Activated T-helper 1 cell treated with anti-CD3 and anti-CD28 coated beads, Interleukin-12 subunit alpha, Interleukin-12 subunit beta, Interleukin-2, Interleukin-4 antibody, amounts not matched to agents 30 ng/mL and 10 ng/mL and 1 ng/mL, durations not matched to agents 14 hours and 24 hours and 36 hours (primary cell): ENCODE data around the gene SIKE1. TPM values are rescaled to one million over a fixed set of nuclear protein-coding genes. Genes with fewer than 3 reads are reported as not detected.
"Not testable (repeated sequence)": the region's sequence is repeated elsewhere in the genome, so short reads cannot be mapped to it uniquely, and the experiment has no call there.

ENCODE experiments used
- DNase-seq: peaks from one replicate; pipeline ENCODE4 v3.0.0; 2021; ENCODE audit warnings: low spot score
- H3K27ac Mint-ChIP-seq: one replicate; pipeline ENCODE4 v1.8.0; 2021; ENCODE audit warnings: mild to moderate bottlenecking, mixed read lengths
- H3K27me3 Mint-ChIP-seq: one replicate; pipeline ENCODE4 v1.8.0; 2022; ENCODE audit warnings: mild to moderate bottlenecking, moderate library complexity, mixed read lengths; ENCODE audit not compliant: insufficient read depth
- H3K36me3 Mint-ChIP-seq: one replicate; pipeline ENCODE4 v1.8.0; 2021; ENCODE audit warnings: low read depth, mixed read lengths
- H3K4me1 Mint-ChIP-seq: one replicate; pipeline ENCODE4 v1.8.0; 2021; ENCODE audit warnings: low read depth, mixed read lengths
- H3K4me3 Mint-ChIP-seq: one replicate; pipeline ENCODE4 v1.8.0; 2021; ENCODE audit warnings: mild to moderate bottlenecking, moderate library complexity, mixed read lengths
- H3K9me3 Mint-ChIP-seq: one replicate; pipeline ENCODE4 v1.8.0; 2021; ENCODE audit warnings: mixed read lengths
- intact Hi-C: fragments of 100-400 bp; cut with micrococcal nuclease; formaldehyde crosslinking; loops from one replicate; pipeline ENCODE4 v1.15.1; 2024
- total RNA-seq: library from RNA; stranded (reverse); gene quantifications from 2 replicates; pipeline ENCODE4 v1.2.3, GENCODE V29; 2022

The SIKE1 gene
- total RNA-seq = 59.4 and 65.0 TPM in 2 replicates

- Mint-ChIP-seq H3K27ac (peak within 1 kb of the TSS; percentile 96), H3K36me3 (peaks cover 30% of the 10 kb centered on the region), H3K9me3 (no peaks in the 10 kb centered on the region), H3K27me3 (peaks cover 4% of the 10 kb centered on the region), H3K4me3 (peak within 1 kb of the TSS; percentile 100), H3K4me1 (peaks cover 34% of the 10 kb centered on the region)
- peak; percentile 92 for DNase-seq
- intact Hi-C loops = loop anchor here (1.0 to 5.0 kb wide), 8 partner anchors 23 to 434 kb away; partner anchors contain the start of genes BCAS2, CSDE1, DENND2C and NRAS
These were observed at the start of gene SIKE1 for GRCh38 chr1:114780344-114781226. SIKE1 (minus strand) TSS chr1:114780685; CDS start chr1:114780607, 78 bp downstream.

DNA sequence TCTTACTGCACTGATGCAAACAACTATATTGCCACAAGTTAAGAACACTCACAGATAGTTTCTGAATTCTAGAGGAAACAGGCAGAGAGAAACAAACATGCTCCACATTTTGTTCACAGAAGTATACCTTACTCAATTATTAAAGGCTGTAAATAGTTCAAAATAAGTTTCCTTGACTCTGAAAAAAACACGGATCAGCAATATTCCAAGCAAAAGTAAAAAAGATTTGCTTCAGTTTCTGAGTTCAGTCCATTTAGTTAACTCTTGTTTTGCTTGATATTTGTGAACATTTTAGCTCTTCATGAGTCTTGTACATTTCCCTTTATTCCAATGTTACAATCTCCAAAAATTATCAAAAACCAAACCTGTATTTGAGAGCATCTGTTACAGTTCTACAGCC lies 49.6 kb upstream of the SIKE1 start:
- intact Hi-C loops, H3K36me3 Mint-ChIP-seq, H3K27ac Mint-ChIP-seq, DNase-seq, H3K27me3 Mint-ChIP-seq, H3K4me3 Mint-ChIP-seq, H3K9me3 Mint-ChIP-seq, H3K4me1 Mint-ChIP-seq: not testable (repeated sequence)

DNA sequence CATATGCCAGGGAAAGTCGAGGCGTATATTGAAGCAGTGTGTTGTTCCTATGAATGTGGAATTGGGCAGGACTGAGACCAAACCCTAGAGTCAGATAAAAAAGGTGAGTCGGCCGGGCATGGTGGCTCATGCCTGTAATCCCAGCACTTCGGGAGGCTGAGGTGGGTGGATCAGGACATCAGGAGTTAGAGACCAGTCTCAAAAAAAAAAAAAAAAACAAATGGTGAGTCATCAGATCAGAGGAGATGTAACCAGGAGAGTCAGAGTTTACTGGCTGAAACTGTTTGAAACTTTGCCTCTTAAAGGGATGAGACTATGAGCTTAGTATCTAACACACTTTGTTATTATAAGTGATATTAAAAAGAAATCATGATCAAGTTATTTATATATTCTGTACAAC lies 47.8 kb upstream of the SIKE1 start:
- DNase-seq = no peak
- intact Hi-C loops = no loop called here
- H3K4me1 Mint-ChIP-seq = no peaks in the 10 kb centered on the region
- H3K9me3 Mint-ChIP-seq = peaks cover 7% of the 10 kb centered on the region
- H3K36me3 Mint-ChIP-seq = no peaks in the 10 kb centered on the region
- peaks cover 2% of the 10 kb centered on the region for H3K27me3 Mint-ChIP-seq
- H3K4me3 Mint-ChIP-seq = no peak overlapping the region
- H3K27ac Mint-ChIP-seq = no peak overlapping the region

DNA sequence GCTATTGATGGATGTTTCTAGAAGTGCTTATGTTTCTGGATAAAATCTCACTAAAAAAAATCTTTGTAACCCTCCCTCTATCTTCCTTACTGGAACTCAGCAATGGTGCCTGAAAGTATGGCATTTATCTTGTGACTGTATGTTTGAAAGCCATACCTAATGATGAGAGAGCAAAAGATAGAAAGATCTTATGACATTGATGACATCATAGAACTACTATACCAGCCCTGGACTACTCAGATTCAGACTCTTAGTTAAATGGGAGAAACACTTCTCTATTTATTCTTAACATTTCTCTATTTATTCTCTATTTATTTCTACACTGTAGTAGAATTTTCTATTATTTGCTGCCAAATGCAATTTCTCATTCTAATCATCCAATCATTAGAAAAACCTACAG lies 41.5 kb upstream of the SIKE1 start:
- DNase-seq = no peak
- Mint-ChIP-seq H3K36me3 (no peaks in the 10 kb centered on the region), H3K4me1 (no peaks in the 10 kb centered on the region), H3K4me3 (no peak overlapping the region), H3K9me3 (peaks cover 13% of the 10 kb centered on the region), H3K27me3 (peaks cover 9% of the 10 kb centered on the region), H3K27ac (no peak overlapping the region)
- intact Hi-C loops = no loop called here

DNA sequence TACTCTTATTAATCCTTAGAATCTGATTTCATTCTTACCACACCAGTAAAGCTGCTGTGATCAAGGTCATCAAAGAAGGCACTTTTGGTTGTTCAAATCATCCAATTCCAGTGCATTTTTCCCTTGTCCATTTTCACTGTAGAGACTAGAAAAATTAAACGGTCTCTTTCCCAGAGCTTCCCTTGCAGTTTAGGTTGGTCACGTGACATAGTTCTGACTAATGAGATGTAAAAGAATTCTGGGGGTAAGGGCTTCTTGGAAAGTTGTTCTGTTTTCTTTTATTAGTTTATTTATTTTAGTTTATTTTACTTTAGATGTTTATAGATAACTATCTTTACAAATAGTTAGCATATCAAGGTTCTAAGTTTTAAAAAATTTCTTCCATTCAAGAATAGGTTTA lies 39.9 kb upstream of the SIKE1 start:
- no peaks in the 10 kb centered on the region for H3K4me1 Mint-ChIP-seq
- DNase-seq = no peak
- H3K9me3 Mint-ChIP-seq = peaks cover 13% of the 10 kb centered on the region
- intact Hi-C loops = no loop called here
- no peak overlapping the region for H3K4me3 Mint-ChIP-seq
- no peak overlapping the region for H3K27ac Mint-ChIP-seq
- peaks cover 8% of the 10 kb centered on the region for H3K27me3 Mint-ChIP-seq
- no peaks in the 10 kb centered on the region for H3K36me3 Mint-ChIP-seq

GRCh38 chr1:114819869-114820268 lies 39.4 kb upstream of the SIKE1 start:
- H3K9me3 Mint-ChIP-seq = peaks cover 10% of the 10 kb centered on the region
- H3K36me3 Mint-ChIP-seq = no peaks in the 10 kb centered on the region
- no peak for DNase-seq
- peaks cover 8% of the 10 kb centered on the region for H3K27me3 Mint-ChIP-seq
- H3K4me3 Mint-ChIP-seq = no peak overlapping the region
- intact Hi-C loops = no loop called here
- no peaks in the 10 kb centered on the region for H3K4me1 Mint-ChIP-seq
- no peak overlapping the region for H3K27ac Mint-ChIP-seq

DNA sequence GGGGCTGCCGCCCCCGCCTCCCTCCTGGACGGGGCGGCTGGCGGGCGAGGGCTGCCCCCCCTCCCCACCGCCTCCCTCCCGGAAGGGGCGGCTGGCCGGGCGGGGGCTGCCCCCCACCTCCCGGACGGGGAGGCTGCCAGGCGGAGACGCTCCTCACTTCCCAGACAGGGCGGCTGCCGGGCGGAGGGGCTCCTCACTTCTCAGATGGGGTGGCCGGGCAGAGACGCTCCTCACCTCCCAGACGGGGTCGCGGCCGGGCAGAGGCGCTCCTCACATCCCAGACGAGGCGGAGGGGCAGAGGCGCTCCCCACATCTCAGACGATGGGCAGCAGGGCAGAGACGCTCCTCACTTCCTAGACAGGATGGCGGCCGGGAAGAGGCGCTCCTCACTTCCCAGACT lies 24.0 kb upstream of the SIKE1 start:
- H3K27me3 Mint-ChIP-seq, H3K9me3 Mint-ChIP-seq, H3K4me1 Mint-ChIP-seq, intact Hi-C loops, H3K27ac Mint-ChIP-seq, H3K36me3 Mint-ChIP-seq, H3K4me3 Mint-ChIP-seq, DNase-seq: not testable (repeated sequence)

DNA sequence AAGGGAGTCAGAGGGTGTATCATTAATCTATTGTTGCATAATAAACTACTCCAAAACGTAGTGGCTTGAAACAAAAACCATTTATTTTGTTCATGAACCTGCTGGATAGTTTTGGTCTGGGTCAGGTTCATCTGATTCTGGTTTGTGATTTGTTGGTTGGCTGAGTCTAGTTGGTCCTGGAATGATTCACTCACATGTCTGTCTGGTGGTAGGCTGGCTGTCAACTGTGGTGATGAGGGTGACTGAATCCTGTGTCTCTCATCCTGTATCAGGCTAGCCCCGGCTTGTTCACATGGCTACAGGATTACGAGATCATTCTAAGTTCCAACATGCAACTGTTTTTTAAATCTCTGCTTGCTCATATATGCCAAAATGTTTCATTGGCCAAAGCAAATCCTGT lies 22.5 kb upstream of the SIKE1 start:
- intact Hi-C loops = no loop called here
- Mint-ChIP-seq H3K36me3 (no peaks in the 10 kb centered on the region), H3K9me3 (no peaks in the 10 kb centered on the region), H3K4me3 (no peak overlapping the region), H3K27ac (no peak overlapping the region), H3K4me1 (no peaks in the 10 kb centered on the region), H3K27me3 (peaks cover 8% of the 10 kb centered on the region)
- DNase-seq = no peak

DNA sequence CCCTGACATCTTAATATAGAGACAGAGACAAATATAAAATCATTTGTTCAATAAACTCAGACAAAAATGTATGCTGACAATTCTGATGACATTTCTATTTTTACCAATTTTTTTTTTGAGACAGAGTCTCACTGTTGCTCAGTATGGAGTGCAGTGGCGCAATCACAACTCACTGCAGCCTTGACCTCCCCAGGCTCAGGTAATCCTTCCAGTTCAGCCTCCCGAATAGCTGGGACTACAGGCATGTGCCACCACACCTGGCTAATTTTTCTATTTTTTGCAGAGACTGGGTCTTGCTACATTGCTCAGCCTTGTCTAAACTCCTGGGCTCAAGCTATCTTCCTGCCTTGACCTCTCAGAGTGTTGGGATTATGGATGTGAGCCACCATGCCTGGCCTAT lies 13.6 kb upstream of the SIKE1 start:
- Mint-ChIP-seq H3K27me3 (peaks cover 5% of the 10 kb centered on the region), H3K9me3 (no peaks in the 10 kb centered on the region), H3K36me3 (no peaks in the 10 kb centered on the region), H3K4me1 (no peaks in the 10 kb centered on the region), H3K4me3 (no peak overlapping the region), H3K27ac (no peak overlapping the region)
- no peak for DNase-seq
- intact Hi-C loops = no loop called here

GRCh38 chr1:114790581-114790980 lies 10.1 kb upstream of the SIKE1 start:
- H3K9me3 Mint-ChIP-seq = peaks cover 17% of the 10 kb centered on the region
- intact Hi-C loops, H3K4me1 Mint-ChIP-seq, H3K4me3 Mint-ChIP-seq, H3K36me3 Mint-ChIP-seq, DNase-seq, H3K27me3 Mint-ChIP-seq, H3K27ac Mint-ChIP-seq: not testable (repeated sequence)

- H3K4me1 Mint-ChIP-seq, H3K27ac Mint-ChIP-seq, H3K4me3 Mint-ChIP-seq, H3K27me3 Mint-ChIP-seq, H3K36me3 Mint-ChIP-seq, intact Hi-C loops, DNase-seq: not testable (repeated sequence)
- H3K9me3 Mint-ChIP-seq = peaks cover 17% of the 10 kb centered on the region
These were observed 6.0 kb upstream of the SIKE1 start for GRCh38 chr1:114786440-114786839.

GRCh38 chr1:114782476-114782875 lies 2.0 kb upstream of the SIKE1 start:
- Mint-ChIP-seq H3K9me3 (peaks cover 15% of the 10 kb centered on the region), H3K4me3 (no peak overlapping the region), H3K36me3 (peaks cover 16% of the 10 kb centered on the region), H3K27me3 (peaks cover 4% of the 10 kb centered on the region), H3K27ac (no peak overlapping the region), H3K4me1 (peaks cover 34% of the 10 kb centered on the region)
- no peak for DNase-seq
- intact Hi-C loops = loop anchor here (5.0 kb wide), 1 partner anchor 35 kb away; no protein-coding TSS in a partner anchor

GRCh38 chr1:114779722-114780121 lies 763 bp downstream of the SIKE1 start:
- Mint-ChIP-seq H3K9me3 (no peaks in the 10 kb centered on the region), H3K4me1 (peaks cover 34% of the 10 kb centered on the region), H3K27me3 (peaks cover 4% of the 10 kb centered on the region), H3K4me3 (peak overlapping the region; percentile 100), H3K27ac (peak overlapping the region; percentile 96), H3K36me3 (peaks cover 30% of the 10 kb centered on the region)
- DNase-seq = no peak
- intact Hi-C loops = loop anchor here (1.0 to 5.0 kb wide), 8 partner anchors 22 to 433 kb away; partner anchors contain the start of genes BCAS2, CSDE1, DENND2C and NRAS
